Large intestine (tissue), 1 donor: ENCODE results near the gene TMEM88. TPM values are rescaled to one million over a fixed set of nuclear protein-coding genes. Genes with fewer than 3 reads are reported as not detected.

Experiments used
- polyA plus RNA-seq: library from polyadenylated mRNA; unstranded; fragments of 120-200 nt; gene quantifications from one replicate; pipeline ENCODE4 v1.2.1, GENCODE V29; 2013

TMEM88 gene
- polyA plus RNA-seq, 1 donor = 10.4 TPM

Other genes starting within 250 kb of the TMEM88 start
- gene FXR2, start 240.2 kb upstream of the TMEM88 start, polyA plus RNA-seq = 28.2 TPM
- 327 TPM for gene SAT2, start 227.2 kb upstream of the TMEM88 start, polyA plus RNA-seq
- 23.6 TPM for gene SHBG, start 224.9 kb upstream of the TMEM88 start, polyA plus RNA-seq
- 4.8 TPM for gene ATP1B2, start 204.1 kb upstream of the TMEM88 start, polyA plus RNA-seq
- 49.7 TPM for gene TP53, start 167.6 kb upstream of the TMEM88 start, polyA plus RNA-seq
- gene WRAP53, start 166.6 kb upstream of the TMEM88 start, polyA plus RNA-seq = 7.9 TPM
- 7.4 TPM for gene EFNB3, start 149.9 kb upstream of the TMEM88 start, polyA plus RNA-seq
- gene DNAH2, start 137.3 kb upstream of the TMEM88 start, polyA plus RNA-seq = 0.09 TPM
- gene KDM6B, start 20.8 kb upstream of the TMEM88 start, polyA plus RNA-seq = 24.9 TPM
- 50.7 TPM for gene NAA38, start 2.5 kb downstream of the TMEM88 start, polyA plus RNA-seq
- gene CYB5D1, start 2.9 kb downstream of the TMEM88 start, polyA plus RNA-seq = 13.8 TPM
- gene CHD3, start 33.7 kb downstream of the TMEM88 start, polyA plus RNA-seq = 73.8 TPM
- 3.7 TPM for gene RNF227, start 61.2 kb downstream of the TMEM88 start, polyA plus RNA-seq
- 5.3 TPM for gene KCNAB3, start 74.8 kb downstream of the TMEM88 start, polyA plus RNA-seq
- gene TRAPPC1, start 76.9 kb downstream of the TMEM88 start, polyA plus RNA-seq = 101 TPM
- gene CNTROB, start 77.1 kb downstream of the TMEM88 start, polyA plus RNA-seq = 30.1 TPM
- 1.3 TPM for gene GUCY2D, start 147.5 kb downstream of the TMEM88 start, polyA plus RNA-seq
- gene ALOX15B, start 184.0 kb downstream of the TMEM88 start, polyA plus RNA-seq = 0.46 TPM
- gene ALOX12B, start 232.7 kb downstream of the TMEM88 start, polyA plus RNA-seq = 2.8 TPM